Fibroblast of skin of abdomen (primary cell): ENCODE data around the gene CTNNA3. TPM values are rescaled to one million over a fixed set of nuclear protein-coding genes. Genes with fewer than 3 reads are reported as not detected.
"Not testable (repeated sequence)": the region's sequence is repeated elsewhere in the genome, so short reads cannot be mapped to it uniquely, and the experiment has no call there.

Experiments used
- DNase-seq: peaks from one replicate; pipeline ENCODE4 v3.0.0-alpha.2; 2013
- polyA plus RNA-seq, 2 experiments: library from polyadenylated mRNA; unstranded; fragments of 120-200 nt; gene quantifications; one replicate each; pipeline ENCODE4 v1.2.1, GENCODE V29; 2013; ENCODE audit not compliant: insufficient read length in 2 of 2

Gene CTNNA3
- polyA plus RNA-seq (2013, experiment 1 of 2; ENCODE audit: insufficient read length): 0.09 TPM
- 0.02 TPM for polyA plus RNA-seq (2013, experiment 2 of 2; ENCODE audit: insufficient read length)

- no peak for DNase-seq
Observed at GRCh38 chr10:67696029-67696428, at the start of gene CTNNA3. CTNNA3 (minus strand) TSS chr10:67696195.

GRCh38 chr10:67735430-67735829 lies 39.4 kb upstream of the CTNNA3 start:
- DNase-seq: no peak

- DNase-seq: no peak
Observed at GRCh38 chr10:67733511-67733910, 37.5 kb upstream of the CTNNA3 start.

GRCh38 chr10:67725567-67725966 lies 29.6 kb upstream of the CTNNA3 start:
- DNase-seq: no peak

GRCh38 chr10:67723601-67724000 lies 27.6 kb upstream of the CTNNA3 start:
- DNase-seq: no peak

- no peak for DNase-seq
Observed at GRCh38 chr10:67722113-67722512, 26.1 kb upstream of the CTNNA3 start.

- not testable (repeated sequence) for DNase-seq
Observed at GRCh38 chr10:67716455-67716854, 20.5 kb upstream of the CTNNA3 start.

GRCh38 chr10:67705921-67706320 lies 9.9 kb upstream of the CTNNA3 start:
- DNase-seq: no peak

- DNase-seq: not testable (repeated sequence)
Observed at GRCh38 chr10:67699613-67700270, 3.7 kb upstream of the CTNNA3 start.

GRCh38 chr10:67698164-67698563 lies 2.2 kb upstream of the CTNNA3 start:
- no peak for DNase-seq

GRCh38 chr10:67697724-67698131 lies 1.7 kb upstream of the CTNNA3 start:
- DNase-seq: peak; percentile 49

- DNase-seq: no peak
Observed at GRCh38 chr10:67696679-67697078, 684 bp upstream of the CTNNA3 start.

GRCh38 chr10:67695555-67695954 lies 440 bp downstream of the CTNNA3 start:
- no peak for DNase-seq

- not testable (repeated sequence) for DNase-seq
Observed at GRCh38 chr10:67691861-67692260, 4.1 kb downstream of the CTNNA3 start.

- DNase-seq: not testable (repeated sequence)
Observed at GRCh38 chr10:67690540-67690939, 5.5 kb downstream of the CTNNA3 start.

GRCh38 chr10:67684140-67684539 lies 11.9 kb downstream of the CTNNA3 start:
- DNase-seq: not testable (repeated sequence)

GRCh38 chr10:67678335-67678974 lies 17.5 kb downstream of the CTNNA3 start:
- DNase-seq: no peak

- DNase-seq: no peak
Observed at GRCh38 chr10:67676208-67676825, 19.7 kb downstream of the CTNNA3 start.

- DNase-seq: peak; percentile 1
Observed at GRCh38 chr10:67670401-67670800, 25.6 kb downstream of the CTNNA3 start.

- no peak for DNase-seq
Observed at GRCh38 chr10:67669978-67670377, 26.0 kb downstream of the CTNNA3 start.

GRCh38 chr10:67668448-67668847 lies 27.5 kb downstream of the CTNNA3 start:
- DNase-seq: peak; percentile 14

GRCh38 chr10:67667035-67667425 lies 29.0 kb downstream of the CTNNA3 start:
- no peak for DNase-seq

- DNase-seq: peak; percentile 10
Observed at GRCh38 chr10:67666416-67667034, 29.5 kb downstream of the CTNNA3 start.
